PFSK-1 (cell line): Measurements from ENCODE around the gene SPTA1.

Source experiments
- POLR2AphosphoS5 ChIP-seq: IDR thresholded peaks from 2 replicates; pipeline ENCODE4 v1.6.1; 2012; ENCODE audit warnings: low read depth, mild to moderate bottlenecking, control low read depth, low read length, moderate library complexity
- SIN3A ChIP-seq: IDR thresholded peaks from 2 replicates; pipeline ENCODE4 v1.6.1; 2012; ENCODE audit warnings: mild to moderate bottlenecking, low read length, moderate library complexity, borderline replicate concordance; ENCODE audit not compliant: insufficient read depth
- TAF1 ChIP-seq: IDR thresholded peaks from 2 replicates; pipeline ENCODE4 v1.6.1; 2012; ENCODE audit warnings: low read length, control low read depth, borderline replicate concordance; ENCODE audit not compliant: insufficient read depth

GRCh38 chr1:158686111-158687009, at the start of gene SPTA1:
- TF ChIP-seq POLR2AphosphoS5 (no peak), TAF1 (no peak), SIN3A (no peak)
